Gastroesophageal sphincter (tissue), 3 donors: ENCODE measurements around the gene RFXAP.

ENCODE experiments used
- CTCF ChIP-seq, 4 experiments: fragments of 200-600 bp in 2 of 4; fragments of 450-650 bp in 2 of 4; sonication (generic) in 1 of 4; IDR thresholded peaks; one replicate each; pipeline ENCODE4 v1.5.1; 2017 to 2019; ENCODE audit warnings: antibody characterized with exemption in 4 of 4, mild to moderate bottlenecking in 2 of 4, moderate library complexity in 2 of 4
- POLR2A ChIP-seq, 2 donors: fragments of 450-650 bp; IDR thresholded peaks; one replicate each; pipeline ENCODE4 v1.6.1; 2017; ENCODE audit warnings: antibody characterized with exemption in 2 of 2, mild to moderate bottlenecking in 2 of 2, moderate library complexity in 1 of 2
- POLR2AphosphoS5 ChIP-seq: sonication (generic); formaldehyde crosslinking; IDR thresholded peaks from one replicate; pipeline ENCODE4 v1.6.1; 2017; ENCODE audit warnings: antibody characterized with exemption

DNA sequence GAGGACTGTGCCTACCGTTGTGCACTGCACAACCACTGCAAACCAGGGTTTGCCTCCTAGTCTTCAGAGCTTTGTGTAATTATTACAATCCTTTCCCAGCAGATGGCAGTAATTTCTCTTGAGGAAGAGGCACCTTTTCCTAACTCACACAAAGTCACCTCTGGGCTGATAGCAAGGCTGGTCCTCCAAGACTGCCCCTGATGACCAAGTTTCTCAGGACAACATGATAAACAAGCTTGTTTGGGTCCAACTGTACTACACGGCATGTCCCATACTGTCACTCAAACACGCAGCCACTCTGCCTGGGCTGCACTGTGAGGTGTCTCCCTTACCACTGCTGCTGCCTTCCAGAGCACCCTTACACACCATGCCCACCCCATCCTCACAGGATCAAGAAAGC lies 39.3 kb downstream of the RFXAP start:
- peak; percentile 15 to 62 (median 46) for TF ChIP-seq CTCF (IDR thresholded peaks at IDR 0.05)
- TF ChIP-seq POLR2A (IDR thresholded peaks at IDR 0.05), result no peak
- TF ChIP-seq POLR2AphosphoS5, result no peak
